Bronchial epithelial cell (primary cell): ENCODE measurements around the gene ECE1. TPM values are rescaled to one million over a fixed set of nuclear protein-coding genes. Genes with fewer than 3 reads are reported as not detected.
A peak's percentile ranks its signal among the peaks of the same experiment; 100 is the strongest.

Source experiments
- DNase-seq: peaks from one replicate; pipeline ENCODE4 v3.0.0-alpha.2; 2010; ENCODE audit warnings: low read depth
- FAIRE-seq: peaks from 2 replicates; lab custom pipeline; 2011; peaks lifted over from hg19 to GRCh38; lab: Jason Lieb, UNC
- H3K27me3 ChIP-seq: 2 replicates; pipeline ENCODE4 v1.5.1; 2011; ENCODE audit warnings: low read length; ENCODE audit not compliant: control insufficient read depth, insufficient read depth
- H3K36me3 ChIP-seq: 2 replicates; pipeline ENCODE4 v1.5.1; 2011; ENCODE audit warnings: low read length; ENCODE audit not compliant: control insufficient read depth, insufficient read depth
- H3K4me3 ChIP-seq: 2 replicates; pipeline ENCODE4 v1.5.1; 2011; ENCODE audit warnings: mild to moderate bottlenecking, low read depth, low read length, control low read depth
- total RNA-seq: library from RNA; depleted of rRNA; stranded (reverse); fragments of >200 nt; gene quantifications from 2 replicates; pipeline ENCODE4 v1.2.1, GENCODE V29; 2014
- TF ChIP-seq, protein P1 (sequence below): IDR thresholded peaks from 2 replicates; pipeline ENCODE4 v1.5.1; 2011; ENCODE audit warnings: mild to moderate bottlenecking, moderate library complexity, low read length, control low read depth, inconsistent platforms; ENCODE audit not compliant: insufficient read depth, severe bottlenecking

The ECE1 gene
- total RNA-seq, 1 donor from 2014 or later = 44.2 TPM

DNA sequence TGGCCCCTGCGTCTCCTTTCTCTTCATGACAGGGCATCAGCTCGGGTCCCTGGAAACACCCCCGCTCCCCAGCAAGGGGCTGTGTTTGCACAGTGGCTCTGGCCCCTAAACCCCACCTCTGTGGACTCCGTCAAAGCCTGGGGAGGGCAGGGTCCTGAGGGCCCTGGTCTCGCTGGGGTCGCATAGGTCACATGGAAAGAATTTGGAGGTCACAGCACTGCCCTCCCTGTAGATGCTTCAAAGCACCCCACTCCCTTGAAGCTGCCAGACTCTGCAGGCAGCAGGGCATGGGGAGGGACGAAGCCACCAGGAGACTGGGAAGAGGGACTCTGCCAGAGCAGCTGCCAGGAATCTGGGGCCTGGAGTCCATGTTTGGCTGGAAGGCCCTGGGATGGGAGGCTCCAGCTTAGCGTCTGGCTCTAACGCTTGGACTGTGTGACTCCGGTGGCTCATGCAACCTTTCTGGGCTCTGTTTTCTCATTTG lies 36.6 kb upstream of the ECE1 start:
- Histone ChIP-seq H3K4me3 (no peak overlapping the region), H3K27me3 (no peaks in the 10 kb centered on the region), H3K36me3 (no peaks in the 10 kb centered on the region)
- FAIRE-seq = no peak
- TF ChIP-seq, protein P1, sequence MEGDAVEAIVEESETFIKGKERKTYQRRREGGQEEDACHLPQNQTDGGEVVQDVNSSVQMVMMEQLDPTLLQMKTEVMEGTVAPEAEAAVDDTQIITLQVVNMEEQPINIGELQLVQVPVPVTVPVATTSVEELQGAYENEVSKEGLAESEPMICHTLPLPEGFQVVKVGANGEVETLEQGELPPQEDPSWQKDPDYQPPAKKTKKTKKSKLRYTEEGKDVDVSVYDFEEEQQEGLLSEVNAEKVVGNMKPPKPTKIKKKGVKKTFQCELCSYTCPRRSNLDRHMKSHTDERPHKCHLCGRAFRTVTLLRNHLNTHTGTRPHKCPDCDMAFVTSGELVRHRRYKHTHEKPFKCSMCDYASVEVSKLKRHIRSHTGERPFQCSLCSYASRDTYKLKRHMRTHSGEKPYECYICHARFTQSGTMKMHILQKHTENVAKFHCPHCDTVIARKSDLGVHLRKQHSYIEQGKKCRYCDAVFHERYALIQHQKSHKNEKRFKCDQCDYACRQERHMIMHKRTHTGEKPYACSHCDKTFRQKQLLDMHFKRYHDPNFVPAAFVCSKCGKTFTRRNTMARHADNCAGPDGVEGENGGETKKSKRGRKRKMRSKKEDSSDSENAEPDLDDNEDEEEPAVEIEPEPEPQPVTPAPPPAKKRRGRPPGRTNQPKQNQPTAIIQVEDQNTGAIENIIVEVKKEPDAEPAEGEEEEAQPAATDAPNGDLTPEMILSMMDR = no peak
- no peak for DNase-seq

GRCh38 chr1:21325731-21326387 lies 35.6 kb upstream of the ECE1 start:
- Histone ChIP-seq H3K27me3 (no peaks in the 10 kb centered on the region), H3K36me3 (no peaks in the 10 kb centered on the region), H3K4me3 (no peak overlapping the region)
- DNase-seq = no peak
- TF ChIP-seq, protein P1 = no peak
- no peak for FAIRE-seq

DNA sequence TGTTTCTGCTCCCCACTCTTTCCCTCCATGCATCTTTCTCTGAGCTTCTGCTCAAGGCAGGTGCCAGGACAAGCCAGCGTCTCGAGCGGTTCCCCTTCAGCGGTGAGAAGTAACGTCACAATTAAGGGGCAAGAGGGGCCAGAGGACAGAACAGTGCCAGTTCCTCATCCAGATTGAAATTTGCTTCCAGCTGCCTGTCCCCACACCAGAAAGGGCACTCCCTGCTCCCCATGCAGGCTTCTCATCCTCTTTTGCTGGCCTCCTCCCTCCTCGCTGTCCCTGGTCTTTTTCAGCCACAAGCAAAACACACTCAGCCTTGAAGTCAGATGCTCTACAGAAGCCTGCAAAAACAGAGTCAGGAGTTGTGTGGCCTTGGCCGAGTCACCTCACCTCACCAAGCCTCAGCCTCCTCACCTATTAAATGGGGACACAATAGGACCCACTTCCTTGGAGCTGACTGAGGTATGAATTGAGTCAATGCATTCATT lies 35.0 kb upstream of the ECE1 start:
- no peak for FAIRE-seq

GRCh38 chr1:21324368-21325141 lies 34.3 kb upstream of the ECE1 start:
- peak; percentile 82 for DNase-seq
- Histone ChIP-seq H3K27me3 (no peaks in the 10 kb centered on the region), H3K36me3 (no peaks in the 10 kb centered on the region), H3K4me3 (no peak overlapping the region)
- FAIRE-seq = peak; percentile 60
- TF ChIP-seq, protein P1 = no peak

More for the DNA sequence above, 35.0 kb upstream of the ECE1 start:
- TF ChIP-seq, protein P1 = no peak
- Histone ChIP-seq H3K27me3 (no peaks in the 10 kb centered on the region), H3K4me3 (no peak overlapping the region), H3K36me3 (no peaks in the 10 kb centered on the region)
- DNase-seq = no peak

GRCh38 chr1:21323091-21323490 lies 32.8 kb upstream of the ECE1 start:
- no peaks in the 10 kb centered on the region for H3K36me3 ChIP-seq
- no peaks in the 10 kb centered on the region for H3K27me3 ChIP-seq
- TF ChIP-seq, protein P1 = no peak
- no peak overlapping the region for H3K4me3 ChIP-seq
- DNase-seq (no peak), FAIRE-seq (no peak)
